Activated CD8-positive, alpha-beta memory T cell treated with anti-CD3 and anti-CD28 coated beads, Interleukin-2, amount 50 U/mL, for 4 hours (primary cell): ENCODE measurements around the gene KRT27.

Experiments
- DNase-seq: peaks from one replicate; pipeline ENCODE4 v3.0.0-alpha.2; 2020

The KRT27 gene

DNA sequence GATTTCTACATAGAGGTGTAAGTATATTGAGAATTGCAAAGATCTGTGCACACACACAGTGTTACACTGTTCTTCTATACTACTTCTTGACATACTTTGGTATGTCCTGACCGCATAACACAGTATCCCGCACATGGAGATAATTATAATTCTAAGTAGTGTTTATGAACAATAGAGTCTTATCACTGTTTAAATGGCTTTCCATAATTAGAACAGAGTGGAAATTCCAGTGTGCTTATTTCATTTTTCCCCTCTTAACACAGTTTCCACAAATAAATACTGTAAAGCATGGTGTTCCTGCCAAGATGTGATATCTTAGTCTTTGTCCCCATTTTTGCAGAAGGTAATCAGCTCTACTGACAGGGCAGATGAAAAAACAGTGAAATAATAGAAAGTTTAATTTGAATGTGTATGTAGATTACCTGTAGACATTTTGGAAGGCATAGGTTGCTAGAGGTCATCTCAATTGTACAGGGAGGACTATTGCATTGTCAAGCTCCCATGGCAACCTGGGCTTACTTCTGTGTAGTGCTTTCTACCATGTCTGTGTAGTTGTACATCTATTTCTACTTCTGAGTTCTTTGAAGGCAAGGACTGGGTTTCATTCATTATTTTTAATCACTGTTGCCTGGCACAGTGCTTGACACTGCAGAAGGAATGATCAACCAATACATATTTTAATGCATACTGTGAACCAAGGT, 27.5 kb upstream of the KRT27 start:
- DNase-seq: no peak

GRCh38 chr17:40806131-40806530, 23.8 kb upstream of the KRT27 start:
- no peak for DNase-seq

DNA sequence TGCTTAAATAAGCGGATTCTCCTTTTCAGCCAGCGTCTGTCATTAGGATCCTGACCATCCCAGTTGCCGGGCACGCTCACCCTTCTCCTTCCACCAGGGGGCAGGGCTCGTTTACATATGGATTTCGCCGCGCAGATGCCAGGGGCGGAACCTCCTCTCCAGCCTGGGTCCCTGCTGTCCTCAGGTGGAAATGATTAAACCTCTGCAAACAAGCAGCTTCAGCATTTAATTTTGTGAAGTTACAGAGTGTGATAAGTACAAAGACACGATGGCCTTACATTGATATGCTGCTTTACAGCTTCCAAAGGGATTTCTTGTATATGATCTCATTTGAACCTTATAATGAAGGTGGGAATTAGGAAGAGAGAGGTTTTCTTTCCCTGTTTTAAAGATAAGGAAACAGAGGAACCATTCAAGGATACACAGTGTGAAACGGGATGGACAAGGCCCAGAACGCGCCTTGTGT, 21.3 kb upstream of the KRT27 start:
- peak; percentile 75 for DNase-seq

DNA sequence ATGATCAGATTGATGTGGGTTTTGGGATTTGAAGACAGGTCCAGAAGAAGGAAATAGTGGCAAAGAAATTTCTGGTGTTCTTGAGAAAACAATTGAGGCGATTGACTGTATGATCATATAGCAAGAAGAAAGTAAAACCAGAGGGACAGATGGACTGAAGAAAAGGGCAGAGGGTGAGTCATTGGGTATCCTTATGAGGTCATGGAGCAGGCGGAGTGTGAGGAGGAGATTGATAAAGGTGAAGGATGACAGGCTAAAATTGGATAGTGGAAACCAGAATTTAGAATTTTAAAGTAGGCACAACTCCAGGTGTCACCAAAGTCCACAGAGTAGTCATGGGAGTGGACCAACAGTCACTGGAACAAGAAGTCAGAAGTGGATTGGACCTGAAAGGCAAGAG, 18.8 kb upstream of the KRT27 start:
- DNase-seq: no peak

GRCh38 chr17:40800381-40800780, 18.0 kb upstream of the KRT27 start:
- no peak for DNase-seq

DNA sequence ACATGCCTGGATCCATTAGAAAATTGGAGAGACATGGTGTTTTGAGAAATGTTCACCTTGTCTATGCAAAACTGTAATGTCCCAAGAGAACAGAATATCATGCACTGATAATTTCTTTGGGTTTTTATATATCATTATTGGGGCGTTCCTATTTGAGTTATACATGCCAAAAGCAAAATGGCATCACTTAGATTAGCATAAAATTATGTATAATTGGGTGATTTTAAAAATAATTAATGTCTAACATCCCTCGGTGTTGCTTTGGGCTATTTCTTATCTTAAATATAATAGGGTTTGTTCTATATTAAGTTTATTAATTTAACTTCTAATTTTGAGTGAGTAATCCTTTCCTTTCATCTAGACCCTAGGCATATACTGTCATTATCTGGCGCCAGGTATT, 17.5 kb upstream of the KRT27 start, which contains the start of gene KRT28:
KRT28 (minus strand) TSS at position 101 of the 400 bp plus-strand sequence; CDS start at position 35, 66 bp downstream.
- no peak for DNase-seq

- no peak for DNase-seq
Observed at GRCh38 chr17:40796846-40797245, 14.5 kb upstream of the KRT27 start.

- DNase-seq: no peak
Observed at GRCh38 chr17:40795019-40795667, 12.8 kb upstream of the KRT27 start.

DNA sequence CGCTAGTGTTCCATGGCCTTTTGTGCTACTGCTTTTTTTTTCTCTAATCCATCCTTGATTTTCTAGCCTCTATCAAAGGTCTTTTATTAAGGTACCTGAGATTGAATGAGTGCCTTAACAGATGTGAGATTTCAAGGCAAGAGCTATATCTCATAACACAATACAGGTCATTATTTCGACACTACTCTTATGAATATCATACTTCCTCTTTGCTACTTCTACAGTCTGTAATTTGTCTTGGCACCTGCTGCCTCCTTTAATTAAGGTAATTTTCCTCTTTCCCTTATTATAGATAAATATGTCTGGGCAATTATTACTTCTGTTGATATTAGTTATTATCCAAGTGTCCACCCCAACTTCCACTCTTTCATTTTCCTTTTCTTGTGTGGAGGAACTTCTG, 12.1 kb upstream of the KRT27 start:
- no peak for DNase-seq

DNA sequence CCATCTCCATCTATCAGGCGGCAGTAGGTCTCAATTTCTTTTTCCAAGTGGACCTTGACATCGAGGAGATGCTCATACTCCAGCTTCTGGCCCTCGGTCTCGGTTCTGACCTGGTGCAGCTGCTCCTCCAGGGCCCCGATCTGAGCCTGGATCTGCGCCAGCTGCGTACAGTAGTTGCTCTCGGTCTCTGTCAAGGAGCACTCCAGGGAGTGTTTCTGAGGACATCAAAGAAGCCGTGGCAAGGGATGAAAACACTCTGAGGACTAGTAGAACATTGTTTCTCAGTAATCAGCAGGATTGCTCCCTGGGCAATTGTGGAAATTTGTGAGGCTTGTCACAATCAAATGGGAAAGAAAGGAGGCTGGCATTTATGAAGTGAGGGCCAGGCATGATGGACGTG, 11.5 kb upstream of the KRT27 start:
- no peak for DNase-seq

DNA sequence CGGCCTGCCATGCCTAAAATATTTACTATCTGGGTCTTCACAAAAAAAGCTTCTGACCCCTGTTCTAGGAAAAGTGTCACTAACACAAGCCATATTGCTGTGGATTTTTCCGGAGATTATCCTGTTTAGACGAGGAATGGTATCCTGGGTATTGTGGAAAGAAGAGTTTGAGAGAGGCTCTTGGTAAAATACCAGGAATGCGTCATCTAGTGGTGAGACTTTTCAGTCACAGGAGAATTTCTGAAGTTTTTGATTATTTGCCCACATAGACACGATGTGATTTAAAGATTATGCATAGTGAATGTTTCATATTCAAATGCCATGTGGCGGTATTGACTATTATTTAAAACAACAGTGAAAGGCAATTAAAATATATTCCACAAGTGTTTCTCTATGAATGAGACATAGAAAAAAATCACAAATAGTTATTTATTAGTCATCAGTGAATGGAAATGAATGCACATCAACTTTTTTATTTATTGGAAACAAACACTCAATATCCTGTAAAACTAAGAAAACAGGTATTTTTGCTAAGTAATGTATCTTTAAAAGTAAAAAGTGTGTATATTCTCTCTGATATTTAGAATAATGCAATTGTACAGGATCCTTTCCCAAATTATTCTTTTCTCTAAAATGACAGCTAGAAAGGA, 9.6 kb upstream of the KRT27 start:
- DNase-seq: no peak

GRCh38 chr17:40791111-40791510, 8.8 kb upstream of the KRT27 start:
- no peak for DNase-seq

- no peak for DNase-seq
Observed at GRCh38 chr17:40779181-40779909, 3.0 kb downstream of the KRT27 start.

GRCh38 chr17:40778461-40778860, 3.9 kb downstream of the KRT27 start:
- DNase-seq: no peak

GRCh38 chr17:40777971-40778370, 4.4 kb downstream of the KRT27 start:
- DNase-seq: no peak

DNA sequence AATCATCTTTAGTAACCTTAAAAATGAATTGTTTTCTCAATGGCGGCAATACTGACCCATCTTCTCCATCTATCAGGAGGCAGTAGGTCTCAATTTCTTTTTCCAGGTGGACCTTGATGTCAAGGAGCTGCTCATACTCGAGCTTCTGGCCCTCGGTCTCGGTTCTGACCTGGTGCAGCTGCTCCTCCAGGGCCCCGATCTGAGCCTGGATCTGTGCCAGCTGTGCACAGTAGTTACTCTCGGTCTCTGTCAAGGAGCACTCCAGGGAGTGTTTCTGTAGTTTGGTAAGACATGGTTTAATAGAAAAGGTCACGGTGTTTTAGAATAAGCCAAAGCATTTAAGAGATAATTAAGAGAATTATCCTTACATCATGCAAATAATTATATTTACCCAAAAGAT, 4.9 kb downstream of the KRT27 start:
- no peak for DNase-seq

GRCh38 chr17:40775945-40776344, 6.4 kb downstream of the KRT27 start:
- no peak for DNase-seq

DNA sequence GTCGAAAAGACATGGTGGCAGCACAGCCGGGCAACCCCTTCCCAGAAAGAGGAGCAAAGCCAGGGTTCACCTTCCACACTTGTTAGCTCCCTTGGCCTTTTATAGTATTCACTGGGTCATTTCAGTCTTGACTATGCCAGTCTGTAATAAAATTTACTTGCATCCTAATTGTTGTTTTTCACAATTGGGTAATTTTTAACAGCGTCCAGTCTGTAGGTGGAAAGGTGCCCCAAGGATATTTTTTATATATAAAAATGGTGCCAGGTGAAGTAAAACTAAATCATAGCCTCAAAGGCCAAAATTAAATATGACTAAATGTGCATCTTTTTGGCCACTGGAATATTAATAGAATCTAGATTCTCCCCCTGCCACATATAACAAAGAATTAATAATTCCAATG, 10.2 kb downstream of the KRT27 start, which contains the start of gene KRT26:
KRT26 (minus strand) TSS at position 101 of the 400 bp plus-strand sequence; CDS start at position 13, 88 bp downstream.
- no peak for DNase-seq

GRCh38 chr17:40765657-40766056, 16.7 kb downstream of the KRT27 start:
- no peak for DNase-seq

DNA sequence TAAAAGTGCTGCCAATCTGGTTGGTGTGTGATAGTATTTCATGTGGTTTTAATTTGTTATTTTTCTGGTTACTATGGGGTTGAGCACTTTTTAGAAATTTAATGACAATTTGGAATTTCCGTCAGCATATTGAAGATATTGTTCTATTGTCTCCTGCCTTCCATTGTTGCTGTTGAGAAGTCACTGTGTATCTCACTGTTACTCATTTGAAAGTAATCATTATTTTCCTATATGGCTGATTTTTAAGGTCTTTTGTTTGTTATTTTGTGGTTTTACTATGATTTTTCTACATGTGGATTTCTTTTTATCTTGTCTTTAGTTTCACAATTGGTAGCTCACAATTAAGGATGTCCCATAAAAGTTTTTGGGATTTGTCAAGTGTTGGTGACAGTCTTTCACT, 18.6 kb downstream of the KRT27 start:
- no peak for DNase-seq

- no peak for DNase-seq
Observed at GRCh38 chr17:40760105-40761016, 22.0 kb downstream of the KRT27 start.

- DNase-seq: no peak
Observed at GRCh38 chr17:40755231-40755630, 27.1 kb downstream of the KRT27 start, which contains the start of gene KRT25. Gene KRT25, minus strand, starts transcription at chr17:40755331. Its CDS starts 60 bp downstream, at chr17:40755271.
